ENCODE results near the gene GRID1. TPM values are rescaled to one million over a fixed set of nuclear protein-coding genes. Genes with fewer than 3 reads are reported as not detected.

GRID1 gene
- total RNA-seq, 1 donor from 2014 or later = 0.75 TPM

DNA sequence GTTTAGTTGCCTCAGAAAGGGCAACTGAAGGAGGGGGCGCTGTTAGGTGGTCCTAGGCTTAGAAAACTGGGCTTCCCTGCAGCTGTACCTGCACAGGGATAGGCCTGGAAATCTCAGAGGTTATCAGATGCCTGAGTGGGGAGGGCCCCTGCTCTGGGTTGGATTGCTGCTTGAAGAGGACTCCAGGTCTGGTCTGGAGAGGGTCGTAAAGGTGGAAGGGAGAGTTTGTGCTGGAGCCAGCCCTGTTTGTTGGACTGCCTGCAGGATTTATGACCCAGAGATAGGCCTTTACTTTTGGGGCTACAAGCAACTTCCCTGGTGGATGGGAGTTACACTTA, 765.9 kb downstream of the GRID1 start:
- H3K27ac Mint-ChIP-seq (ENCODE audit: unreplicated experiment) = no peak overlapping the region
- TF ChIP-seq EZH2 (IDR thresholded peaks at IDR 0.05; ENCODE audit: insufficient read depth, low read length) = no peak
- TF ChIP-seq, protein P1, sequence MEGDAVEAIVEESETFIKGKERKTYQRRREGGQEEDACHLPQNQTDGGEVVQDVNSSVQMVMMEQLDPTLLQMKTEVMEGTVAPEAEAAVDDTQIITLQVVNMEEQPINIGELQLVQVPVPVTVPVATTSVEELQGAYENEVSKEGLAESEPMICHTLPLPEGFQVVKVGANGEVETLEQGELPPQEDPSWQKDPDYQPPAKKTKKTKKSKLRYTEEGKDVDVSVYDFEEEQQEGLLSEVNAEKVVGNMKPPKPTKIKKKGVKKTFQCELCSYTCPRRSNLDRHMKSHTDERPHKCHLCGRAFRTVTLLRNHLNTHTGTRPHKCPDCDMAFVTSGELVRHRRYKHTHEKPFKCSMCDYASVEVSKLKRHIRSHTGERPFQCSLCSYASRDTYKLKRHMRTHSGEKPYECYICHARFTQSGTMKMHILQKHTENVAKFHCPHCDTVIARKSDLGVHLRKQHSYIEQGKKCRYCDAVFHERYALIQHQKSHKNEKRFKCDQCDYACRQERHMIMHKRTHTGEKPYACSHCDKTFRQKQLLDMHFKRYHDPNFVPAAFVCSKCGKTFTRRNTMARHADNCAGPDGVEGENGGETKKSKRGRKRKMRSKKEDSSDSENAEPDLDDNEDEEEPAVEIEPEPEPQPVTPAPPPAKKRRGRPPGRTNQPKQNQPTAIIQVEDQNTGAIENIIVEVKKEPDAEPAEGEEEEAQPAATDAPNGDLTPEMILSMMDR (IDR thresholded peaks at IDR 0.05; ENCODE audit: insufficient read depth, low read depth, low read length) = no peak
- H3K36me3 ChIP-seq (ENCODE audit: insufficient read depth, low read length) = no peaks in the 10 kb centered on the region
- no peaks in the 10 kb centered on the region for H3K9me3 ChIP-seq (ENCODE audit: insufficient read depth, low read depth, low read length)
- no peaks in the 10 kb centered on the region for H3K4me1 Mint-ChIP-seq (ENCODE audit: low read depth, unreplicated experiment)
- no peak overlapping the region for H3K4me3 Mint-ChIP-seq (ENCODE audit: unreplicated experiment)
- H3K36me3 Mint-ChIP-seq (ENCODE audit: low read depth, unreplicated experiment) = no peaks in the 10 kb centered on the region
- no peaks in the 10 kb centered on the region for H3K4me1 ChIP-seq (ENCODE audit: insufficient read depth, low read length)
- H3K4me2 ChIP-seq (ENCODE audit: low read length) = no peak overlapping the region
- DNase-seq (ENCODE audit: low read depth) (no peak), FAIRE-seq (no peak)
- no peak overlapping the region for H3K4me3 ChIP-seq (ENCODE audit: insufficient read depth, low read depth, low read length)
- H2AFZ ChIP-seq (ENCODE audit: low read depth, low read length) = no peak overlapping the region
- peaks cover 5% of the 10 kb centered on the region for H3K27me3 Mint-ChIP-seq (ENCODE audit: low read depth, unreplicated experiment)
- H3K9ac ChIP-seq (ENCODE audit: low read length) = no peak overlapping the region
- H3K79me2 ChIP-seq (ENCODE audit: insufficient read depth, low read length) = no peaks in the 10 kb centered on the region
- no peaks in the 10 kb centered on the region for H3K9me3 Mint-ChIP-seq (ENCODE audit: unreplicated experiment)
- H3K27ac ChIP-seq (ENCODE audit: low read depth, low read length) = no peak overlapping the region
- no peaks in the 10 kb centered on the region for H3K27me3 ChIP-seq (ENCODE audit: insufficient read depth, low read length)
- no peaks in the 10 kb centered on the region for H4K20me1 ChIP-seq (ENCODE audit: insufficient read depth, low read length)

DNA sequence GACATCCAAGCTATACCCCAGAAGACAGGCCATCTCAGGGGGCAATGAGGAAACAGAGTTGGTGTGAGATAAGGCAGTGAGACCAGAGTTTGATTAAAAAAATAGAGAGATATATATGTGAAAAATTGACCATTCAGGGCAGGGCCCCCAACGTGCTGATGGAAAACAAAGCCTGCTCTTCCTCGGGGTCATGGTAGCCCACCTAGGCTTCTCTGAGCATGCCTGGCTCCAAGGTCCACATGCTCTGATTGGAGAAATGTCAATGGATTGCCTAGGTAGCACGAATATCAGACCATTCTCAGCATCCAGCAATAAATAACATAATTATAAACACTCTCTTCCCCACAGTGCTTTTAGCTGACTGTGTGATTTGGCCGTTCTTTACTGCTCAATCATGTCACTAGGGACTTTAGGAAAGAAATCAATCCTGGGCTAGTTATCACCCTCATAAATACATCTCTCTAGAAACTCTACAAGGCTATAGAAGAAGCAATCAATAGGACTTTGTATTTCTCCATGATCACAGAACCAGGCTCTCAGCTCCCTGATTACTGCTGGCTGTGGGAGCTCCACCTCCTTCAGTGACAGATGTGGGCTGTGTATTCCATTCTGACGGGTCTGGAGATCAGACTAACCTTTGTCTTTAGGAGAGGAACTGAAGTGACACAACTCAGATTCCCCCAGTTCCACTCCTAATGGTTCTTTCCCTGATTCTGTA, 766.4 kb downstream of the GRID1 start:
- H3K36me3 ChIP-seq (ENCODE audit: insufficient read depth, low read length) = no peaks in the 10 kb centered on the region
- Mint-ChIP-seq H3K4me3 (ENCODE audit: unreplicated experiment) (no peak overlapping the region), H3K27me3 (ENCODE audit: low read depth, unreplicated experiment) (peaks cover 5% of the 10 kb centered on the region), H3K27ac (ENCODE audit: unreplicated experiment) (peak overlapping the region; percentile 38), H3K4me1 (ENCODE audit: low read depth, unreplicated experiment) (no peaks in the 10 kb centered on the region), H3K36me3 (ENCODE audit: low read depth, unreplicated experiment) (no peaks in the 10 kb centered on the region), H3K9me3 (ENCODE audit: unreplicated experiment) (no peaks in the 10 kb centered on the region)
- H3K4me1 ChIP-seq (ENCODE audit: insufficient read depth, low read length) = no peaks in the 10 kb centered on the region
- H3K4me2 ChIP-seq (ENCODE audit: low read length) = no peak overlapping the region
- H3K79me2 ChIP-seq (ENCODE audit: insufficient read depth, low read length) = no peaks in the 10 kb centered on the region
- TF ChIP-seq, protein P1 (IDR thresholded peaks at IDR 0.05; ENCODE audit: insufficient read depth, low read depth, low read length) = no peak
- no peak for TF ChIP-seq EZH2 (IDR thresholded peaks at IDR 0.05; ENCODE audit: insufficient read depth, low read length)
- H3K27me3 ChIP-seq (ENCODE audit: insufficient read depth, low read length) = no peaks in the 10 kb centered on the region
- FAIRE-seq = no peak
- no peak for DNase-seq (ENCODE audit: low read depth)
- H3K4me3 ChIP-seq (ENCODE audit: insufficient read depth, low read depth, low read length) = no peak overlapping the region
- no peak overlapping the region for H2AFZ ChIP-seq (ENCODE audit: low read depth, low read length)
- no peaks in the 10 kb centered on the region for H3K9me3 ChIP-seq (ENCODE audit: insufficient read depth, low read depth, low read length)
- no peak overlapping the region for H3K27ac ChIP-seq (ENCODE audit: low read depth, low read length)
- no peak overlapping the region for H3K9ac ChIP-seq (ENCODE audit: low read length)
- H4K20me1 ChIP-seq (ENCODE audit: insufficient read depth, low read length) = no peaks in the 10 kb centered on the region

DNA sequence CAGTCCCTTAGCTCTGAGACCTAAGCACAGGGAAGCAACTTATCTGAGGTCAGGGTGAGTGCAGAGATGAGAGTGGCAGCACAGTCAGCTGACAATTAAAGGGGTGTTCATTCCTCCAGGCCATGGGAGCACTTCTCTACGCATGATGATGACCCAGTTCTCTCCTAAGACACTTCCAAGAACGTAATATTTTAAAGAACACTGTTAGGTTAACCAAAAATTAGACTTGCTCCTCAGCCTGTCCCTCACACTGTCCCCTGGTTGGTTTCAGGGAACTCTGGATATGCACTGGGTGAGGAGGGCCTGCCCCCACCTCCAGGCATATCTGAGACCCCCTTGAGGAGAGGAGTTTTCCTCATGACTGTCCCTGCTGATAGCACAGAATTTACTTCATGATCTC, 767.5 kb downstream of the GRID1 start:
- H3K27me3 Mint-ChIP-seq (ENCODE audit: low read depth, unreplicated experiment) = peaks cover 5% of the 10 kb centered on the region
- Histone ChIP-seq H3K27me3 (ENCODE audit: insufficient read depth, low read length) (no peaks in the 10 kb centered on the region), H3K4me1 (ENCODE audit: insufficient read depth, low read length) (no peaks in the 10 kb centered on the region), H3K79me2 (ENCODE audit: insufficient read depth, low read length) (no peaks in the 10 kb centered on the region), H3K9ac (ENCODE audit: low read length) (no peak overlapping the region), H3K4me2 (ENCODE audit: low read length) (no peak overlapping the region), H3K27ac (ENCODE audit: low read depth, low read length) (no peak overlapping the region), H3K9me3 (ENCODE audit: insufficient read depth, low read depth, low read length) (no peaks in the 10 kb centered on the region), H3K36me3 (ENCODE audit: insufficient read depth, low read length) (no peaks in the 10 kb centered on the region), H2AFZ (ENCODE audit: low read depth, low read length) (no peak overlapping the region), H3K4me3 (ENCODE audit: insufficient read depth, low read depth, low read length) (no peak overlapping the region), H4K20me1 (ENCODE audit: insufficient read depth, low read length) (no peaks in the 10 kb centered on the region)
- no peaks in the 10 kb centered on the region for H3K36me3 Mint-ChIP-seq (ENCODE audit: low read depth, unreplicated experiment)
- H3K4me1 Mint-ChIP-seq (ENCODE audit: low read depth, unreplicated experiment) = no peaks in the 10 kb centered on the region
- no peak for DNase-seq (ENCODE audit: low read depth)
- no peak overlapping the region for H3K4me3 Mint-ChIP-seq (ENCODE audit: unreplicated experiment)
- no peak for FAIRE-seq
- peaks cover 2% of the 10 kb centered on the region for H3K9me3 Mint-ChIP-seq (ENCODE audit: unreplicated experiment)
- H3K27ac Mint-ChIP-seq (ENCODE audit: unreplicated experiment) = no peak overlapping the region
- TF ChIP-seq, protein P1 (IDR thresholded peaks at IDR 0.05; ENCODE audit: insufficient read depth, low read depth, low read length) = no peak
- no peak for TF ChIP-seq EZH2 (IDR thresholded peaks at IDR 0.05; ENCODE audit: insufficient read depth, low read length)
